Activated T-helper 2 cell treated with anti-CD3 and anti-CD28 coated beads, Interferon-gamma antibody, Interleukin-2, Interleukin-4, amounts not matched to agents 10 μg/mL and 5 μg/mL and 100 μg/mL, durations not matched to agents 14 hours and 24 hours and 36 hours (primary cell): ENCODE results near the gene EPHB4. TPM values are rescaled to one million over a fixed set of nuclear protein-coding genes. Genes with fewer than 3 reads are reported as not detected.
"Not testable (repeated sequence)": the region's sequence is repeated elsewhere in the genome, so short reads cannot be mapped to it uniquely, and the experiment has no call there.

Experiments
- DNase-seq: peaks from one replicate; pipeline ENCODE4 v3.0.0; 2021; ENCODE audit warnings: low spot score
- H3K27ac Mint-ChIP-seq: one replicate; pipeline ENCODE4 v1.8.0; 2021; ENCODE audit warnings: mixed read lengths
- H3K27me3 Mint-ChIP-seq: one replicate; pipeline ENCODE4 v1.8.0; 2021; ENCODE audit warnings: low read depth, mixed read lengths
- H3K36me3 Mint-ChIP-seq: one replicate; pipeline ENCODE4 v1.8.0; 2021; ENCODE audit warnings: low read depth, mixed read lengths
- H3K4me1 Mint-ChIP-seq: one replicate; pipeline ENCODE4 v1.8.0; 2021; ENCODE audit warnings: low read depth, mixed read lengths
- H3K4me3 Mint-ChIP-seq: one replicate; pipeline ENCODE4 v1.8.0; 2021; ENCODE audit warnings: low read depth, mild to moderate bottlenecking, moderate library complexity, mixed read lengths
- H3K9me3 Mint-ChIP-seq: one replicate; pipeline ENCODE4 v1.8.0; 2021; ENCODE audit warnings: mixed read lengths
- intact Hi-C: fragments of 100-400 bp; cut with micrococcal nuclease; formaldehyde crosslinking; loops from one replicate; pipeline ENCODE4 v1.15.1; 2023
- total RNA-seq: library from RNA; stranded (reverse); gene quantifications from 2 replicates; pipeline ENCODE4 v1.2.3, GENCODE V29; 2022

The EPHB4 gene
- total RNA-seq, 1 donor from 2014 or later = 2.4 TPM

GRCh38 chr7:100824499-100825214, 2.7 kb downstream of the EPHB4 start:
- no peak overlapping the region for H3K27ac Mint-ChIP-seq
- intact Hi-C loops = no loop called here
- H3K27me3 Mint-ChIP-seq = peaks cover 31% of the 10 kb centered on the region
- H3K4me1 Mint-ChIP-seq = peaks cover 7% of the 10 kb centered on the region
- no peak overlapping the region for H3K4me3 Mint-ChIP-seq
- no peaks in the 10 kb centered on the region for H3K36me3 Mint-ChIP-seq
- H3K9me3 Mint-ChIP-seq = no peaks in the 10 kb centered on the region
- DNase-seq = no peak

- no peak for DNase-seq
- intact Hi-C loops = no loop called here
- Mint-ChIP-seq H3K27me3 (peaks cover 22% of the 10 kb centered on the region), H3K4me3 (no peak overlapping the region), H3K27ac (no peak overlapping the region), H3K4me1 (peaks cover 5% of the 10 kb centered on the region), H3K36me3 (no peaks in the 10 kb centered on the region), H3K9me3 (no peaks in the 10 kb centered on the region)
These were observed 3.8 kb downstream of the EPHB4 start for GRCh38 chr7:100823534-100823933.

GRCh38 chr7:100823140-100823525, 4.2 kb downstream of the EPHB4 start:
- no peaks in the 10 kb centered on the region for H3K36me3 Mint-ChIP-seq
- H3K4me3 Mint-ChIP-seq = no peak overlapping the region
- no peak overlapping the region for H3K27ac Mint-ChIP-seq
- peaks cover 20% of the 10 kb centered on the region for H3K27me3 Mint-ChIP-seq
- no peak for DNase-seq
- peaks cover 5% of the 10 kb centered on the region for H3K4me1 Mint-ChIP-seq
- intact Hi-C loops = no loop called here
- no peaks in the 10 kb centered on the region for H3K9me3 Mint-ChIP-seq

- Mint-ChIP-seq H3K4me3 (no peak overlapping the region), H3K27ac (no peak overlapping the region), H3K36me3 (no peaks in the 10 kb centered on the region), H3K4me1 (peaks cover 2% of the 10 kb centered on the region), H3K27me3 (peaks cover 15% of the 10 kb centered on the region), H3K9me3 (no peaks in the 10 kb centered on the region)
- intact Hi-C loops = no loop called here
- DNase-seq = no peak
These were observed 4.8 kb downstream of the EPHB4 start for GRCh38 chr7:100822236-100823139.

- Mint-ChIP-seq H3K36me3 (no peaks in the 10 kb centered on the region), H3K27ac (no peak overlapping the region), H3K27me3 (no peaks in the 10 kb centered on the region), H3K4me1 (no peaks in the 10 kb centered on the region), H3K9me3 (no peaks in the 10 kb centered on the region), H3K4me3 (no peak overlapping the region)
- no peak for DNase-seq
- intact Hi-C loops = no loop called here
These were observed 7.7 kb downstream of the EPHB4 start for GRCh38 chr7:100819586-100819985.

- Mint-ChIP-seq H3K36me3 (no peaks in the 10 kb centered on the region), H3K27ac (no peak overlapping the region), H3K27me3 (no peaks in the 10 kb centered on the region), H3K4me1 (no peaks in the 10 kb centered on the region), H3K4me3 (no peak overlapping the region), H3K9me3 (no peaks in the 10 kb centered on the region)
- intact Hi-C loops = no loop called here
- DNase-seq = no peak
These were observed 8.5 kb downstream of the EPHB4 start for GRCh38 chr7:100818825-100819224.

GRCh38 chr7:100818366-100818765, 9.0 kb downstream of the EPHB4 start:
- no peaks in the 10 kb centered on the region for H3K9me3 Mint-ChIP-seq
- H3K36me3 Mint-ChIP-seq = no peaks in the 10 kb centered on the region
- no peak overlapping the region for H3K4me3 Mint-ChIP-seq
- H3K4me1 Mint-ChIP-seq = no peaks in the 10 kb centered on the region
- no peak for DNase-seq
- H3K27ac Mint-ChIP-seq = no peak overlapping the region
- no peaks in the 10 kb centered on the region for H3K27me3 Mint-ChIP-seq
- intact Hi-C loops = no loop called here

- intact Hi-C loops = no loop called here
- Mint-ChIP-seq H3K27ac (no peak overlapping the region), H3K36me3 (no peaks in the 10 kb centered on the region), H3K4me3 (no peak overlapping the region), H3K9me3 (no peaks in the 10 kb centered on the region), H3K27me3 (no peaks in the 10 kb centered on the region), H3K4me1 (no peaks in the 10 kb centered on the region)
- DNase-seq = no peak
These were observed 10.2 kb downstream of the EPHB4 start for GRCh38 chr7:100817097-100817496.

GRCh38 chr7:100816515-100816914, 10.8 kb downstream of the EPHB4 start:
- H3K27ac Mint-ChIP-seq, H3K4me3 Mint-ChIP-seq, intact Hi-C loops, H3K27me3 Mint-ChIP-seq, H3K4me1 Mint-ChIP-seq, DNase-seq, H3K9me3 Mint-ChIP-seq, H3K36me3 Mint-ChIP-seq: not testable (repeated sequence)

GRCh38 chr7:100812729-100813128, 14.6 kb downstream of the EPHB4 start:
- Mint-ChIP-seq H3K36me3 (no peaks in the 10 kb centered on the region), H3K27me3 (no peaks in the 10 kb centered on the region)
- intact Hi-C loops = no loop called here

GRCh38 chr7:100811480-100811879, 15.8 kb downstream of the EPHB4 start:
- Mint-ChIP-seq H3K36me3 (no peaks in the 10 kb centered on the region), H3K27ac (no peak overlapping the region), H3K4me1 (no peaks in the 10 kb centered on the region), H3K4me3 (no peak overlapping the region), H3K9me3 (no peaks in the 10 kb centered on the region), H3K27me3 (no peaks in the 10 kb centered on the region)
- intact Hi-C loops = no loop called here
- no peak for DNase-seq

More at GRCh38 chr7:100812729-100813128, 14.6 kb downstream of the EPHB4 start:
- Mint-ChIP-seq H3K9me3 (no peaks in the 10 kb centered on the region), H3K27ac (no peak overlapping the region), H3K4me3 (no peak overlapping the region), H3K4me1 (no peaks in the 10 kb centered on the region)
- no peak for DNase-seq

GRCh38 chr7:100808354-100808875, 18.9 kb downstream of the EPHB4 start:
- H3K27ac Mint-ChIP-seq = no peak overlapping the region
- intact Hi-C loops = no loop called here
- no peak overlapping the region for H3K4me3 Mint-ChIP-seq
- DNase-seq = no peak
- no peaks in the 10 kb centered on the region for H3K9me3 Mint-ChIP-seq
- no peaks in the 10 kb centered on the region for H3K36me3 Mint-ChIP-seq
- peaks cover 4% of the 10 kb centered on the region for H3K4me1 Mint-ChIP-seq
- H3K27me3 Mint-ChIP-seq = no peaks in the 10 kb centered on the region

- DNase-seq, H3K4me3 Mint-ChIP-seq, H3K27ac Mint-ChIP-seq, H3K27me3 Mint-ChIP-seq, H3K4me1 Mint-ChIP-seq, H3K9me3 Mint-ChIP-seq, H3K36me3 Mint-ChIP-seq, intact Hi-C loops: not testable (repeated sequence)
These were observed 20.4 kb downstream of the EPHB4 start for GRCh38 chr7:100806883-100807282.
